ENCODE measurements around the gene ASGR1.

DNA sequence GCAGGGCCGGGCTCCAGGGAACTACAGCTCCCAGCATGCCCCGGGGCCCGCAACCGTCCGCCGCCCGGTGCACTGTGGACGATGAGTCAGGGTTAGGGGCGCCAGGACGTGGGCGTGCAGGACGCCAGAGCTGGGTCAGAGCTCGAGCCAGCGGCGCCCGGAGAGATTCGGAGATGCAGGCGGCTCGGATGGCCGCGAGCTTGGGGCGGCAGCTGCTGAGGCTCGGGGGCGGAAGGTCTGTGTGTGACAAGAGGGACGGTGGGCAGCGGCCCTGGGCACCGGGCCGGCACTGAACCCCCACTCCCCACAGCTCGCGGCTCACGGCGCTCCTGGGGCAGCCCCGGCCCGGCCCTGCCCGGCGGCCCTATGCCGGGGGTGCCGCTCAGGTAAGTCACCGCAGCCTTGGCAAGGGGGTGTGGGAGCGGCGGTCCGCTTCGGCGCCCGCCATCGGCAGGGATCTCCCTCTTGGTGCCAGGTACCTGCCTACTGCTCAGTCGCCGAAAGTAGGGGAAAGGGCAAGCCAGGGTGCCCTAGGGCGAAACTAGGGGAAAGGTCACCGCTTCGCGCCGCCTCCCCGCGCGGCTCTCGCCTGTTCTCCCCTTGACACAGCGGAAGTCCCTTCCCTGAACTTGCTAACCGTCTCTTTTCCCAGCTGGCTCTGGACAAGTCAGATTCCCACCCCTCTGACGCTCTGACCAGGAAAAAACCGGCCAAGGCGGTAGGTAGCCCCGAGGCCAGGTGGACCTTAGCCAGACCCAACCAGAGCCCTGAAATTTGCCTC is 40.8 kb upstream of the ASGR1 start, which contains the start of the genes ACADVL and DLG4:
- TF ChIP-seq, protein P1, sequence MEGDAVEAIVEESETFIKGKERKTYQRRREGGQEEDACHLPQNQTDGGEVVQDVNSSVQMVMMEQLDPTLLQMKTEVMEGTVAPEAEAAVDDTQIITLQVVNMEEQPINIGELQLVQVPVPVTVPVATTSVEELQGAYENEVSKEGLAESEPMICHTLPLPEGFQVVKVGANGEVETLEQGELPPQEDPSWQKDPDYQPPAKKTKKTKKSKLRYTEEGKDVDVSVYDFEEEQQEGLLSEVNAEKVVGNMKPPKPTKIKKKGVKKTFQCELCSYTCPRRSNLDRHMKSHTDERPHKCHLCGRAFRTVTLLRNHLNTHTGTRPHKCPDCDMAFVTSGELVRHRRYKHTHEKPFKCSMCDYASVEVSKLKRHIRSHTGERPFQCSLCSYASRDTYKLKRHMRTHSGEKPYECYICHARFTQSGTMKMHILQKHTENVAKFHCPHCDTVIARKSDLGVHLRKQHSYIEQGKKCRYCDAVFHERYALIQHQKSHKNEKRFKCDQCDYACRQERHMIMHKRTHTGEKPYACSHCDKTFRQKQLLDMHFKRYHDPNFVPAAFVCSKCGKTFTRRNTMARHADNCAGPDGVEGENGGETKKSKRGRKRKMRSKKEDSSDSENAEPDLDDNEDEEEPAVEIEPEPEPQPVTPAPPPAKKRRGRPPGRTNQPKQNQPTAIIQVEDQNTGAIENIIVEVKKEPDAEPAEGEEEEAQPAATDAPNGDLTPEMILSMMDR (conservative IDR thresholded peaks at IDR 0.05; ENCODE audit: low read depth, low read length) = no peak
- TF ChIP-seq NFE2L2 (IDR thresholded peaks at IDR 0.05; ENCODE audit: low read depth, low read length) (peak; percentile 22; the same call in 1 of the 2 replicates), MAFK (IDR thresholded peaks at IDR 0.05; ENCODE audit: low read depth, low read length) (no peak)
- TF ChIP-seq, protein P2, sequence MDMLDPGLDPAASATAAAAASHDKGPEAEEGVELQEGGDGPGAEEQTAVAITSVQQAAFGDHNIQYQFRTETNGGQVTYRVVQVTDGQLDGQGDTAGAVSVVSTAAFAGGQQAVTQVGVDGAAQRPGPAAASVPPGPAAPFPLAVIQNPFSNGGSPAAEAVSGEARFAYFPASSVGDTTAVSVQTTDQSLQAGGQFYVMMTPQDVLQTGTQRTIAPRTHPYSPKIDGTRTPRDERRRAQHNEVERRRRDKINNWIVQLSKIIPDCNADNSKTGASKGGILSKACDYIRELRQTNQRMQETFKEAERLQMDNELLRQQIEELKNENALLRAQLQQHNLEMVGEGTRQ (IDR thresholded peaks at IDR 0.05; ENCODE audit: low read depth, low read length) = no peak
